ENCODE data around the gene UBE2E2.
A peak's percentile ranks its signal among the peaks of the same experiment; 100 is the strongest.
"Not testable (repeated sequence)": the region's sequence is repeated elsewhere in the genome, so short reads cannot be mapped to it uniquely, and the experiment has no call there.

Gene UBE2E2

GRCh38 chr3:23202921-23203707 is at the start of gene UBE2E2:
UBE2E2 (plus strand) TSS chr3:23203327.
- peak; percentile 45 to 86 (median 64) for DNase-seq

- DNase-seq = no peak
Observed at GRCh38 chr3:23153436-23153835, 49.7 kb upstream of the UBE2E2 start.

GRCh38 chr3:23157331-23157730 is 45.8 kb upstream of the UBE2E2 start:
- no peak for DNase-seq

GRCh38 chr3:23159929-23160328 is 43.2 kb upstream of the UBE2E2 start:
- no peak for DNase-seq

GRCh38 chr3:23161308-23161707 is 41.8 kb upstream of the UBE2E2 start:
- DNase-seq = no peak

GRCh38 chr3:23161896-23162570 is 41.1 kb upstream of the UBE2E2 start:
- DNase-seq = no peak

- no peak for DNase-seq
Observed at GRCh38 chr3:23162934-23163333, 40.2 kb upstream of the UBE2E2 start.

GRCh38 chr3:23164746-23165145 is 38.4 kb upstream of the UBE2E2 start:
- no peak for DNase-seq

GRCh38 chr3:23165571-23165970 is 37.6 kb upstream of the UBE2E2 start:
- no peak for DNase-seq

GRCh38 chr3:23166276-23166675 is 36.9 kb upstream of the UBE2E2 start:
- DNase-seq = no peak

- DNase-seq = no peak
Observed at GRCh38 chr3:23166845-23167244, 36.3 kb upstream of the UBE2E2 start.

GRCh38 chr3:23169551-23169950 is 33.6 kb upstream of the UBE2E2 start:
- no peak for DNase-seq

GRCh38 chr3:23170291-23170690 is 32.8 kb upstream of the UBE2E2 start:
- no peak for DNase-seq

- DNase-seq = no peak
Observed at GRCh38 chr3:23172059-23172458, 31.1 kb upstream of the UBE2E2 start.

GRCh38 chr3:23174426-23175039 is 28.6 kb upstream of the UBE2E2 start:
- DNase-seq = no peak

- DNase-seq = no peak
Observed at GRCh38 chr3:23175341-23176083, 27.6 kb upstream of the UBE2E2 start.

- not testable (repeated sequence) for DNase-seq
Observed at GRCh38 chr3:23176839-23177238, 26.3 kb upstream of the UBE2E2 start.

- DNase-seq = no peak
Observed at GRCh38 chr3:23182996-23183513, 20.1 kb upstream of the UBE2E2 start.

GRCh38 chr3:23183731-23184130 is 19.4 kb upstream of the UBE2E2 start:
- no peak for DNase-seq

- DNase-seq = no peak
Observed at GRCh38 chr3:23185861-23186260, 17.3 kb upstream of the UBE2E2 start.

GRCh38 chr3:23189187-23189586 is 13.9 kb upstream of the UBE2E2 start:
- no peak for DNase-seq

GRCh38 chr3:23192816-23193215 is 10.3 kb upstream of the UBE2E2 start:
- no peak for DNase-seq

- DNase-seq = no peak
Observed at GRCh38 chr3:23193831-23194230, 9.3 kb upstream of the UBE2E2 start.
